Caco-2 (cell line): ENCODE results near the gene SPSB2. TPM values are rescaled to one million over a fixed set of nuclear protein-coding genes. Genes with fewer than 3 reads are reported as not detected.
A peak's percentile ranks its signal among the peaks of the same experiment; 100 is the strongest.

Experiments
- BruUV-seq: library from RNA; stranded (reverse); fragments of 400-500 nt; replicated peaks from 2 replicates; lab custom pipeline; 2021; lab: Mats Ljungman, UMichigan
- CTCF ChIA-PET: fragments of 300-600 bp; sonication (Branson Sonifier 250); formaldehyde crosslinking; loops from one replicate; lab custom pipeline; 2022; ENCODE audit warnings: antibody characterized with exemption; lab: Charles Lee
- POLR2A ChIA-PET: fragments of 300-600 bp; sonication (Branson Sonifier 250); formaldehyde crosslinking; loops from one replicate; lab custom pipeline; 2022; ENCODE audit warnings: antibody characterized with exemption; lab: Charles Lee
- DNase-seq, 2 experiments: peaks; one replicate each; pipeline versions ENCODE4 v3.0.0 to v3.0.0-alpha.2; 2020 to 2022
- H3K27me3 ChIP-seq: replicated peaks from 2 replicates; pipeline ENCODE4 v1.6.0; 2011; ENCODE audit warnings: low read length; ENCODE audit not compliant: control insufficient read depth, insufficient read depth
- H3K36me3 ChIP-seq: 2 replicates; pipeline ENCODE4 v1.5.1; 2011; ENCODE audit warnings: low read length; ENCODE audit not compliant: control insufficient read depth, insufficient read depth
- H3K4me1 ChIP-seq: fragments of 250-450 bp; sonication (Bioruptor Pico); 2 replicates; pipeline ENCODE4 v1.5.1; 2020; ENCODE audit warnings: mild to moderate bottlenecking
- H3K4me3 ChIP-seq: 2 replicates; pipeline ENCODE4 v1.5.1; 2011; ENCODE audit warnings: low read depth, mild to moderate bottlenecking, control low read depth, low read length
- H3K9me3 ChIP-seq: fragments of 250-450 bp; sonication (Bioruptor Pico); 2 replicates; pipeline ENCODE4 v1.5.1; 2020; ENCODE audit warnings: mild to moderate bottlenecking, moderate library complexity
- H3K27ac Mint-ChIP-seq: one replicate; pipeline ENCODE4 v1.8.0; 2022; ENCODE audit warnings: mixed read lengths; ENCODE audit not compliant: unreplicated experiment
- H3K27me3 Mint-ChIP-seq: one replicate; pipeline ENCODE4 v1.8.0; 2022; ENCODE audit warnings: mixed read lengths; ENCODE audit not compliant: insufficient read depth, unreplicated experiment
- H3K36me3 Mint-ChIP-seq: one replicate; pipeline ENCODE4 v1.8.0; 2022; ENCODE audit warnings: mild to moderate bottlenecking, mixed read lengths; ENCODE audit not compliant: insufficient read depth, unreplicated experiment
- H3K4me1 Mint-ChIP-seq: one replicate; pipeline ENCODE4 v1.8.0; 2022; ENCODE audit warnings: low read depth, mixed read lengths; ENCODE audit not compliant: unreplicated experiment
- H3K4me3 Mint-ChIP-seq: one replicate; pipeline ENCODE4 v1.8.0; 2022; ENCODE audit warnings: mild to moderate bottlenecking, moderate library complexity, mixed read lengths; ENCODE audit not compliant: unreplicated experiment
- H3K9me3 Mint-ChIP-seq: one replicate; pipeline ENCODE4 v1.8.0; 2022; ENCODE audit warnings: mixed read lengths; ENCODE audit not compliant: unreplicated experiment
- CTCF ChIP-seq, 2 experiments: fragments of 200-600 bp in 1 of 2; IDR thresholded peaks; 1 replicate in 1 of 2; 2 replicates in 1 of 2; pipeline versions ENCODE4 v1.5.1 to v1.8.0; 2011 to 2022; ENCODE audit warnings: antibody characterized with exemption in 1 of 2, control low read depth in 1 of 2, inconsistent platforms in 1 of 2, low read depth in 1 of 2, low read length in 1 of 2, mild to moderate bottlenecking in 1 of 2, moderate library complexity in 1 of 2; ENCODE audit not compliant: insufficient read depth in 1 of 2, severe bottlenecking in 1 of 2, unreplicated experiment in 1 of 2
- intact Hi-C: fragments of 100-400 bp; cut with micrococcal nuclease; formaldehyde crosslinking; loops from one replicate; pipeline ENCODE4 v1.10.0; 2022; ENCODE audit not compliant: unreplicated experiment
- total RNA-seq: library from RNA; stranded (reverse); gene quantifications from 2 replicates; pipeline ENCODE4 v1.2.3, GENCODE V29; 2022

Gene SPSB2
- total RNA-seq, 1 experiment from 2014 or later, result 23.7 TPM

GRCh38 chr12:6826734-6827436, 46.2 kb downstream of the SPSB2 start:
- Mint-ChIP-seq H3K4me3 (peak overlapping the region; percentile 94), H3K27ac (no peak overlapping the region), H3K27me3 (peaks cover 25% of the 10 kb centered on the region), H3K9me3 (no peaks in the 10 kb centered on the region), H3K4me1 (peaks cover 14% of the 10 kb centered on the region), H3K36me3 (peaks cover 11% of the 10 kb centered on the region)
- ChIA-PET POLR2A (interaction anchor here (0.9 to 1.0 kb wide), 2 partner anchors 63 to 73 kb away, joined by 3 read pairs; no protein-coding TSS in a partner anchor), CTCF (interaction anchor here (0.6 to 2.2 kb wide), 4 partner anchors 8 to 67 kb away, joined by 3 to 7 read pairs (median 4); no protein-coding TSS in a partner anchor)
- no TSS peak for BruUV-seq
- H3K27me3 ChIP-seq, result no peaks in the 10 kb centered on the region; the same call in 1 of the 2 replicates
- no peaks in the 10 kb centered on the region; the same call in 1 of the 2 replicates for H3K36me3 ChIP-seq
- H3K9me3 ChIP-seq, result no peaks in the 10 kb centered on the region
- no peak overlapping the region for H3K4me3 ChIP-seq
- no peak for TF ChIP-seq CTCF (IDR thresholded peaks at IDR 0.05; ENCODE audit: insufficient read depth in 1 of 2, low read depth in 1 of 2, low read length in 1 of 2, severe bottlenecking in 1 of 2, unreplicated experiment in 1 of 2)
- intact Hi-C loops, result loop anchor here (5.0 kb wide), 2 partner anchors 210 to 255 kb away; no protein-coding TSS in a partner anchor
- DNase-seq, result peak in 1 of 2 experiments; percentile 42
- H3K4me1 ChIP-seq, result peaks cover 23% of the 10 kb centered on the region

DNA sequence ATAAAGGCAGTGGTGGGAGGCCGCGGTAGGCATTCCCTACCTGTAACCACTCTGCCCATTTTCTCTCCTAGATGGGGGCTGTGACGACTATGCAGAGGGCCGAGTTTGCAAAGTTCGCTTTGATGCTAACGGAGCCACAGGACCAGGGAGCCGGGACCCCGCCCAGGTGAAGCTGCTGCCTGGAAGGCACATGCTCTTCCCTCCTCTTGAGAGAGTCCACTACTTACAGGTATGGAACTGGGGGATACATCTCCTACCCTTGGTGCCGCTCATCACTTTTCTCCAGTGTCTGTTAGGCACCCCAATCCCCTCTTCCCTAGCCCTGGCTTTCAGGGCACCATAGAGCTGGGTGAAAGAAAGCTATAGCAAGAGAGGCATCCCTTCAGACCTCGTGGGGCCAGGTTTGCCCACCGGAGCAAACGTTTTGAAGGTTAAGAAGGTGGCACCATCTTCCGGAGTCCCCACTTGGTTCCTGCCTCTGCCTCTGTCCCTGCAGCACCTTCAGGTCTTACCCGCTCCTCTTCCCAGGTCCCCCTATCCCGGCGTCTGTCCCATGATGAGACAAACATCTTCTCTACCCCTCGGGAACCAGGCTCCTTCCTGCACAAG, 46.9 kb downstream of the SPSB2 start:
- ChIA-PET POLR2A (no interaction called here), CTCF (interaction anchor here (1.2 to 2.2 kb wide), 3 partner anchors 9 to 59 kb away, joined by 3 to 7 read pairs (median 4); no protein-coding TSS in a partner anchor)
- no peaks in the 10 kb centered on the region for H3K9me3 Mint-ChIP-seq
- BruUV-seq, result no TSS peak
- no peak for DNase-seq
- peaks cover 14% of the 10 kb centered on the region for H3K4me1 Mint-ChIP-seq
- TF ChIP-seq CTCF (IDR thresholded peaks at IDR 0.05; ENCODE audit: insufficient read depth in 1 of 2, low read depth in 1 of 2, low read length in 1 of 2, severe bottlenecking in 1 of 2, unreplicated experiment in 1 of 2), result no peak
- no peaks in the 10 kb centered on the region for H3K36me3 ChIP-seq
- no peak overlapping the region for H3K27ac Mint-ChIP-seq
- H3K27me3 ChIP-seq, result no peaks in the 10 kb centered on the region; the same call in 1 of the 2 replicates
- peaks cover 11% of the 10 kb centered on the region for H3K36me3 Mint-ChIP-seq
- intact Hi-C loops, result loop anchor here (5.0 kb wide), 2 partner anchors 209 to 254 kb away; no protein-coding TSS in a partner anchor
- H3K4me1 ChIP-seq, result peaks cover 23% of the 10 kb centered on the region
- H3K9me3 ChIP-seq, result no peaks in the 10 kb centered on the region
- no peak overlapping the region for H3K4me3 ChIP-seq
- H3K27me3 Mint-ChIP-seq, result peaks cover 26% of the 10 kb centered on the region
- H3K4me3 Mint-ChIP-seq, result no peak overlapping the region
